NCI-H1417 (cell line): ENCODE data around the gene USP17L22.
"Not testable (repeated sequence)": the region's sequence is repeated elsewhere in the genome, so short reads cannot be mapped to it uniquely, and the experiment has no call there.

Experiments
- DNase-seq, 3 experiments: peaks; one replicate each; lab custom pipeline; 2025; lab: John Stamatoyannopoulos, UW

Gene USP17L22

GRCh38 chr4:9267319-9267718 is at the start of gene USP17L22:
Gene USP17L22, plus strand, starts transcription at chr4:9267619. Its CDS starts 0 bp downstream, at chr4:9267619.
- DNase-seq, result not testable (repeated sequence)

GRCh38 chr4:9219852-9220251 is 47.6 kb upstream of the USP17L22 start, which contains the start of gene USP17L12:
Gene USP17L12, plus strand, starts transcription at chr4:9220152. Its CDS starts 0 bp downstream, at chr4:9220152.
- DNase-seq, result not testable (repeated sequence)

- not testable (repeated sequence) for DNase-seq
Measured at GRCh38 chr4:9224596-9224995, 42.8 kb upstream of the USP17L22 start, which contains the start of gene USP17L13. Gene USP17L13, plus strand, starts transcription at chr4:9224896. Its CDS starts 0 bp downstream, at chr4:9224896.

- not testable (repeated sequence) for DNase-seq
Measured at GRCh38 chr4:9230249-9230648, 37.2 kb upstream of the USP17L22 start.

GRCh38 chr4:9234085-9234484 is 33.3 kb upstream of the USP17L22 start, which contains the start of gene USP17L15:
Gene USP17L15, plus strand, starts transcription at chr4:9234385. Its CDS starts 0 bp downstream, at chr4:9234385.
- DNase-seq, result not testable (repeated sequence)

- not testable (repeated sequence) for DNase-seq
Measured at GRCh38 chr4:9238461-9238860, 29.0 kb upstream of the USP17L22 start.

- not testable (repeated sequence) for DNase-seq
Measured at GRCh38 chr4:9243579-9243978, 23.8 kb upstream of the USP17L22 start, which contains the start of gene USP17L17. Gene USP17L17, plus strand, starts transcription at chr4:9243879. Its CDS starts 0 bp downstream, at chr4:9243879.

- not testable (repeated sequence) for DNase-seq
Measured at GRCh38 chr4:9247953-9248680, 19.3 kb upstream of the USP17L22 start, which contains the start of gene USP17L18. Gene USP17L18, plus strand, starts transcription at chr4:9248630. Its CDS starts 0 bp downstream, at chr4:9248630.

GRCh38 chr4:9253078-9253477 is 14.3 kb upstream of the USP17L22 start, which contains the start of gene USP17L19:
Gene USP17L19, plus strand, starts transcription at chr4:9253378. Its CDS starts 0 bp downstream, at chr4:9253378.
- DNase-seq, result not testable (repeated sequence)

- not testable (repeated sequence) for DNase-seq
Measured at GRCh38 chr4:9257824-9258223, 9.6 kb upstream of the USP17L22 start, which contains the start of gene USP17L20. Gene USP17L20, plus strand, starts transcription at chr4:9258124. Its CDS starts 0 bp downstream, at chr4:9258124.

GRCh38 chr4:9262572-9262971 is 4.8 kb upstream of the USP17L22 start, which contains the start of gene USP17L21:
Gene USP17L21, plus strand, starts transcription at chr4:9262872. Its CDS starts 0 bp downstream, at chr4:9262872.
- DNase-seq, result not testable (repeated sequence)

GRCh38 chr4:9271719-9272118 is 4.3 kb downstream of the USP17L22 start:
- DNase-seq, result not testable (repeated sequence)
